ENCODE measurements around the gene ARHGAP32. TPM values are rescaled to one million over a fixed set of nuclear protein-coding genes. Genes with fewer than 3 reads are reported as not detected.

ARHGAP32 gene
- total RNA-seq, 3 donors from 2014 or later, result 19.8 to 56.6 (median 37.4) TPM

DNA sequence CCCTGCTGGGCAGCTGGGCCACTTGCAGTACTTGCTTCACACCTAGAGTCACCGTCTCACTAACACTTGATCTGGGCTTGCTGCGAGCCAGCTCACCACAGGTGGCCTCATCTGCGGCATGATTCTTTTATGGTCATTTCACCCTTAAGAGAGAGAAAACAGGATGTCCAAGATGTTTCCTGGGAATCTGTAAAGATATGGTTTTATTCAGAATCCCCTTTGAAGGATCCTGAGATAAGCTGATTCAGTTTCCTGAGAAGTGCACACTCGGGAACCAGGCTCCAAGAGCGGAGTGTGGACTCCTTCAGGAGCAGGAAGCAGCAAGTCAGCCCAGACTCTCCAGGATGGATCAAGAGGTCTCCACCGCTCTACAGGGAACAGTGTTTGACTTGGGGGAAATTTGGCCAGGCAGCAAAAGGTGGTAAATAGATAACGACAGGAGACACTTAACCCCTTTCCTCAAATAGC, 227.6 kb downstream of the ARHGAP32 start:
- no peak overlapping the region for H3K27ac ChIP-seq
- DNase-seq (ENCODE audit: low spot score in 2 of 2), result no peak
- H3K4me3 ChIP-seq, result no peak overlapping the region
- intact Hi-C loops (cut with DNase I; ENCODE audit: low total_unique reads), result no loop called here
- H3K27me3 ChIP-seq, result no peaks in the 10 kb centered on the region
- peaks cover 5% of the 10 kb centered on the region for H3K36me3 ChIP-seq
- TF ChIP-seq POLR2A (IDR thresholded peaks at IDR 0.05), result no peak
- no peak for TF ChIP-seq POLR2AphosphoS5 (IDR thresholded peaks at IDR 0.05)
- TF ChIP-seq, protein P1, sequence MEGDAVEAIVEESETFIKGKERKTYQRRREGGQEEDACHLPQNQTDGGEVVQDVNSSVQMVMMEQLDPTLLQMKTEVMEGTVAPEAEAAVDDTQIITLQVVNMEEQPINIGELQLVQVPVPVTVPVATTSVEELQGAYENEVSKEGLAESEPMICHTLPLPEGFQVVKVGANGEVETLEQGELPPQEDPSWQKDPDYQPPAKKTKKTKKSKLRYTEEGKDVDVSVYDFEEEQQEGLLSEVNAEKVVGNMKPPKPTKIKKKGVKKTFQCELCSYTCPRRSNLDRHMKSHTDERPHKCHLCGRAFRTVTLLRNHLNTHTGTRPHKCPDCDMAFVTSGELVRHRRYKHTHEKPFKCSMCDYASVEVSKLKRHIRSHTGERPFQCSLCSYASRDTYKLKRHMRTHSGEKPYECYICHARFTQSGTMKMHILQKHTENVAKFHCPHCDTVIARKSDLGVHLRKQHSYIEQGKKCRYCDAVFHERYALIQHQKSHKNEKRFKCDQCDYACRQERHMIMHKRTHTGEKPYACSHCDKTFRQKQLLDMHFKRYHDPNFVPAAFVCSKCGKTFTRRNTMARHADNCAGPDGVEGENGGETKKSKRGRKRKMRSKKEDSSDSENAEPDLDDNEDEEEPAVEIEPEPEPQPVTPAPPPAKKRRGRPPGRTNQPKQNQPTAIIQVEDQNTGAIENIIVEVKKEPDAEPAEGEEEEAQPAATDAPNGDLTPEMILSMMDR (IDR thresholded peaks at IDR 0.05), result no peak
- no peaks in the 10 kb centered on the region for H3K9me3 ChIP-seq
- no peaks in the 10 kb centered on the region for H3K4me1 ChIP-seq

DNA sequence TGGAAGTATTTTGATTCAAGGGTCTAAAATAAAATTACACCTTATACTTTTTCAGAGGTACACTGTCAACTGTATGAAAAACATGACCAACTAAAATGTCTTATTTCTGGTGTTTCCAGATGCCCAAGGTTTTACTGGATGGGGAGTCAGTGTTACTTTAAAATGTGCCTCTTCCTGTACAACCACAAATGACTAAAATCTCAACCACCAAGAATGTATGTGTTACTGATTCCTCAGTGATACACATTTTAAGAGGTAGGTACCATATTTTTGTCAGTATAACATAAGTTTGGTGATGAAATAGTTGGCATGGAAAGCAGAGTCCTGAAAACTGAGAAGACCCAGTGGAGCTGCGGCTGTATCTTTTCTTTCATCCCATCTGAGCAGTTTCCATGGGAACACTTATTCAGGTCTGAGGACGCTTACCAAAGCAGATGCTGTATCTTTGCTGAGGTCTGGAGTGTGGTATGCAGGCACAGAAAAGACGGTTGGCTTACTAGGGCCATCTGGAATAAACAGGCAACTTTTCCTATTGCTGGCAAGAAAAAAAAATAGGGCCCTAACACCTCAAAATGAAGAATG, 228.3 kb downstream of the ARHGAP32 start:
- no peaks in the 10 kb centered on the region for H3K36me3 ChIP-seq
- no peaks in the 10 kb centered on the region for H3K9me3 ChIP-seq
- no peaks in the 10 kb centered on the region for H3K27me3 ChIP-seq
- intact Hi-C loops (cut with DNase I; ENCODE audit: low total_unique reads), result no loop called here
- TF ChIP-seq, protein P1 (IDR thresholded peaks at IDR 0.05), result no peak
- TF ChIP-seq POLR2A (IDR thresholded peaks at IDR 0.05) (no peak), POLR2AphosphoS5 (IDR thresholded peaks at IDR 0.05) (no peak)
- H3K27ac ChIP-seq, result no peak overlapping the region
- H3K4me3 ChIP-seq, result no peak overlapping the region
- no peak for DNase-seq (ENCODE audit: low spot score in 2 of 2)
- H3K4me1 ChIP-seq, result no peaks in the 10 kb centered on the region

DNA sequence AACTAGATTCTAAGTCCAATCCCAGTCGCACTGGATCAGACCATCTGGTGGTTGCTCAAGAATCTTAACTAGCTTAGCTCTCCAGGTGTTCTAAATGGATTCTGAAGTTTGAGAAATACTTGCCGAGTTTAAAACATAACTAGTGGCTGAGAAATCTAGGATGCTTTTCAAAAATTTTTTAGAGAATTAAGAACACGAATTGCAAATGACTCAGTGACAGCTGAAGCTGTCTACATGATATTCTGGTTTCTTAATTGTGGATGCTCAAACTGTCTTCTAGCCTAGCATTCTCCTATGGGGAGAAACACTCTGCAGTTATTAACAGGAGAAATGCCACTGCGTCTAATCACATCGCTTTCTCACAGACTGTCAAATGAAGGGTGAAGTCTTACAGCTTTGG, 229.2 kb downstream of the ARHGAP32 start:
- DNase-seq (ENCODE audit: low spot score in 2 of 2), result no peak
- Histone ChIP-seq H3K27me3 (no peaks in the 10 kb centered on the region), H3K4me3 (no peak overlapping the region), H3K9me3 (no peaks in the 10 kb centered on the region), H3K27ac (no peak overlapping the region), H3K36me3 (no peaks in the 10 kb centered on the region), H3K4me1 (no peaks in the 10 kb centered on the region)
- intact Hi-C loops (cut with DNase I; ENCODE audit: low total_unique reads), result no loop called here
- no peak for TF ChIP-seq POLR2A (IDR thresholded peaks at IDR 0.05)
- no peak for TF ChIP-seq POLR2AphosphoS5 (IDR thresholded peaks at IDR 0.05)
- TF ChIP-seq, protein P1 (IDR thresholded peaks at IDR 0.05), result no peak

DNA sequence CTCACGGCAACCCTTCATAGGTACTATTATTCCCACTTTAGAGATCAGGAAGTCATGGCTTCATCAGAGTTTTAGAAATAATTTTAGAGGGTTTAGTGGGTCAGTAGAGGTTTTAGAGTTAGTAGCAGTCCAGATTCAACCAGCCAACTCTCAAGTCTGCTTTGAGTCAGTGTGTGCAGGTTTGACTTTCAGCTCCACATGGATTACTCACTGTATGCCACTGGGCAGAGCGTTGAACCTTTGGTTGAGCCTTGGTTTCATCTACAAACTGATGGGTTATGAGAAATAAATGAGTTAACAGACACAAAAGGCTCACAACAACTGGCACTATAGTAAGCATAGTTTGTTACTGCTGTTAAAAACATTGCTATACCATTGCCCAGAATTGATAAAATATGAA, 230.5 kb downstream of the ARHGAP32 start:
- no peak for DNase-seq (ENCODE audit: low spot score in 2 of 2)
- Histone ChIP-seq H3K27me3 (no peaks in the 10 kb centered on the region), H3K4me1 (no peaks in the 10 kb centered on the region), H3K9me3 (no peaks in the 10 kb centered on the region), H3K36me3 (no peaks in the 10 kb centered on the region), H3K4me3 (no peak overlapping the region), H3K27ac (no peak overlapping the region)
- intact Hi-C loops (cut with DNase I; ENCODE audit: low total_unique reads), result no loop called here
- TF ChIP-seq, protein P1 (IDR thresholded peaks at IDR 0.05), result no peak
- TF ChIP-seq POLR2A (IDR thresholded peaks at IDR 0.05) (no peak), POLR2AphosphoS5 (IDR thresholded peaks at IDR 0.05) (no peak)

DNA sequence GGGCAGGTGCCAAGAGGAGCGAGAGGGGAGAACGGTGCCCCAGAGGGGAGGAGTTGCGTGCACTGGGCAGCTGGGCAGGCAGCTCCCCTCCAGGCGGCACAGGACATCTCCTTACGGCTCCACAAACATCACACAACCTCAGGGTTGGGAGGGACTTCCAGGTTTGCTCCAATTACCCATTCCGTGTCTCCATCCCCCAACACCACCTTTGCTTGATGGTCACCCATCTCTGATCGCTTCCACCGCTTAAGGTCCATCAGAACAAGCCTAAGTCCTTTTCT, 235.0 kb downstream of the ARHGAP32 start:
- no peaks in the 10 kb centered on the region for H3K9me3 ChIP-seq
- intact Hi-C loops (cut with DNase I; ENCODE audit: low total_unique reads), result no loop called here

More for the DNA sequence above, 235.0 kb downstream of the ARHGAP32 start:
- Histone ChIP-seq H3K27me3 (no peaks in the 10 kb centered on the region), H3K4me1 (no peaks in the 10 kb centered on the region), H3K36me3 (no peaks in the 10 kb centered on the region), H3K4me3 (no peak overlapping the region), H3K27ac (no peak overlapping the region)
- DNase-seq (ENCODE audit: low spot score in 2 of 2), result no peak
- TF ChIP-seq, protein P1 (IDR thresholded peaks at IDR 0.05), result no peak
- TF ChIP-seq POLR2AphosphoS5 (IDR thresholded peaks at IDR 0.05), result no peak
- no peak for TF ChIP-seq POLR2A (IDR thresholded peaks at IDR 0.05)

All from breast epithelium (tissue), 4 donors.